ENCODE results near the gene ZFYVE27. TPM values are rescaled to one million over a fixed set of nuclear protein-coding genes. Genes with fewer than 3 reads are reported as not detected.

Gene ZFYVE27
- total RNA-seq, 2 donors from 2014 or later = 24.8 to 25.5 TPM

DNA sequence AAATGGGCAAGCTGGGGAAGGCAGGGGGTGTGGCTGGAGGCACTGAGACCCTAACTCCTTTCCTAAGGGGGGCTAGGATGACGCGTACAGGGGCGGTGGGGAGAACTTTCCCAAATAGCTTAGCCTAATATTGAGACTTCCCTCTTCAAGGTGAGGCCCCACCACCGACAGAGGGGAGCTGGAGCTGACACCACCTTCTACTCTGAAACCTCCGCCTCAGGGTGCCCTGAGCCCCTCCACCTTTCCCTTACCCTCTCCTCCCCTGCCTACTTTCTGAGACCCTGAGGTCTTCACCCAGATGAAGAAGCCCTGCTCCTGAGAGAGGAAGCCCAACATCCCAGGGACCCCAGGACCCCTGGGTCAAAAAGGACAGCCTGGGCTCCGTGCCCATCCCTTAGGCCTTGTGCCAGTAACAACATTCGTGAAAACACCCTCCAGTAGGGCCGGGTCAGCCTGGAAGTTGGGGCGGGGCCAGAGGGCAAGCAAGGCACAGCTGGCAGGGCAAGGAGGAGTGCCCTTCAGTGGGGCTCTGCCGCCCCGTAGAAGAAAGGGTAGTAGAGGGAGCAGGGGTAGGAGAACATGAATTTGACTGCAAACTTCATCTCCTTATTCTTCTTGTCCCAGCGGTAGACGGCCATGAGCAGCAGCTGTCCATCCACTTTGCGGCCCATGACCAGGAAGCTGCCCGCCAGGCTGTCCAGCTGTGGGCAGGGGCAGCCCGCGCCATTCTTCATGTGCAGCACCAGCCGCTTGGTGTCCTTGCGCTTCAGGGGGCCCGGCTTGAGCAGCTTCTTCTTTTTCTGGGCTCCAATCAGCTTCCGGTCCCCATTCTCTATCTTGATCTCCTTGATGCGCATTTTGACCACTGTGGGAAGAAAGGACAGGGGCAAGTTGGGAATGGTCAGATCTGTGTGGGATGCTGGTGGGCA lies 30.3 kb downstream of the ZFYVE27 start:
- DNase-seq (ENCODE audit: low spot score) = no peak
- Histone ChIP-seq H3K27me3 (replicated peaks; ENCODE audit: insufficient read depth) (no peaks in the 10 kb centered on the region), H3K4me1 (ENCODE audit: control insufficient read depth in 1 of 2, low read depth in 2 of 2) (peaks cover 0 to 9% of the 10 kb centered on the region in 2 donors), H3K27ac (no peak overlapping the region), H3K4me3 (no peak overlapping the region), H3K9me3 (no peaks in the 10 kb centered on the region), H3K36me3 (no peaks in the 10 kb centered on the region)
- TF ChIP-seq CTCF (IDR thresholded peaks at IDR 0.05) = no peak
- no peak for ATAC-seq (ENCODE audit: insufficient number of reproducible peaks, low FRiP score, low read depth)

DNA sequence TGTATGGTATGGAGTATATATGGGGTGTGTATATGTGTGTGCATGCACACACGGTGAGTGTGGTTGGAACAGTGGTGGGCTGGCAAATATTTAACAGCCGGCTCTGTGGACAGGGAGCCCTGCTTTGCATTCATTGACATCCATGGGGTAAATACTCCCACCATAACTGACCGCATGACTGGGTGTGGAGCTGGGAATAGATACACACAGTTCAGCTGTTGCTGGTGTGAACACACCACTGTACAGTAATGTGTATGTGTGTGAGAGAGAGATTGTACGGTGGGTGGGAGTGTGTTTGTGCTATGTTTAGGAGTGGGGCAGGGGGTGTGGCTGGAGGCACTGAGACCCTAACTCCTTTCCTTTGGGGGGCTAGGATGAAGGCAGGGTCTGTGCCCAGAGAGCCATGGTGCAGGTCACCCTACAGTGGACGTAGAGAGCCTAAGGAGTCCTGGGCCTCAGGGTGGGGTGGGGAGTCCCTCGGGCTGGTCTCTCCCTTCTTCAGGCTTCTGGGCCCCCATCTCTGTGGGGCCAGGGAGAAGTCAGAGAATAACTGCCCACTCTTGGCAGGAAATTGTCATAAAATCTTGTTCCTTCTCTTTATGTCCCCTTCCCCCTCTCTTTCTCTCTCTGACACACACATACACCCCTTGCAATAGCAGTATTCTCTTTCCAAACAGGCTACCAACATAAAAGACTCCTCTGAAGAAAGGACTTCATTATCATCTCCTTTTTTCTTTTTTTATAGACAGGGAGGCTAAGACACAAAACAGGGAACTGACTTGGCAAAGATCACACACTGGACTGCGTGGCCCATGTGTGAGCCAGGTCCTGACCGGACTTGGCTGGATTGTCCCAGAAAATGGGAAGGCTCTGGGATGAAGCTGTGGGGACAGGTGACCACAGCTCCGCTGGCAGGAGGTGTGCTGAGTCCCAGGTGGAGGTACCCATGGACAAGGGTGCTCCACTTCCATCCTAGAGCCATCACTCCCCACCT lies 31.7 kb downstream of the ZFYVE27 start:
- Histone ChIP-seq H3K4me1 (ENCODE audit: control insufficient read depth in 1 of 2, low read depth in 2 of 2) (peaks cover 0 to 9% of the 10 kb centered on the region in 2 donors), H3K27ac (no peak overlapping the region), H3K27me3 (replicated peaks; ENCODE audit: insufficient read depth) (no peaks in the 10 kb centered on the region), H3K4me3 (no peak overlapping the region), H3K36me3 (no peaks in the 10 kb centered on the region), H3K9me3 (no peaks in the 10 kb centered on the region)
- ATAC-seq (ENCODE audit: insufficient number of reproducible peaks, low FRiP score, low read depth) = no peak
- no peak for TF ChIP-seq CTCF (IDR thresholded peaks at IDR 0.05)
- no peak for DNase-seq (ENCODE audit: low spot score)

- DNase-seq (ENCODE audit: low spot score) (no peak), ATAC-seq (ENCODE audit: insufficient number of reproducible peaks, low FRiP score, low read depth) (no peak)
- TF ChIP-seq CTCF (IDR thresholded peaks at IDR 0.05) = no peak
- Histone ChIP-seq H3K9me3 (no peaks in the 10 kb centered on the region), H3K4me3 (no peak overlapping the region), H3K36me3 (no peaks in the 10 kb centered on the region), H3K27me3 (replicated peaks; ENCODE audit: insufficient read depth) (no peaks in the 10 kb centered on the region), H3K4me1 (ENCODE audit: control insufficient read depth in 1 of 2, low read depth in 2 of 2) (peaks cover 0 to 9% of the 10 kb centered on the region in 2 donors), H3K27ac (no peak overlapping the region)
Observed at GRCh38 chr10:97770255-97770654, 33.3 kb downstream of the ZFYVE27 start.

GRCh38 chr10:97771055-97771891 lies 34.3 kb downstream of the ZFYVE27 start:
- no peak for TF ChIP-seq CTCF (IDR thresholded peaks at IDR 0.05)
- ATAC-seq (ENCODE audit: insufficient number of reproducible peaks, low FRiP score, low read depth) = no peak
- no peaks in the 10 kb centered on the region for H3K27me3 ChIP-seq (replicated peaks; ENCODE audit: insufficient read depth)

More at GRCh38 chr10:97771055-97771891, 34.3 kb downstream of the ZFYVE27 start:
- no peaks in the 10 kb centered on the region for H3K9me3 ChIP-seq
- H3K4me3 ChIP-seq = peak overlapping the region; percentile 27
- no peak for DNase-seq (ENCODE audit: low spot score)
- no peaks in the 10 kb centered on the region for H3K36me3 ChIP-seq
- peaks cover 0 to 9% of the 10 kb centered on the region in 2 donors for H3K4me1 ChIP-seq (ENCODE audit: control insufficient read depth in 1 of 2, low read depth in 2 of 2)
- H3K27ac ChIP-seq = no peak overlapping the region

Measured in thoracic aorta (tissue), 2 donors.